Muscle of leg (tissue), 11 donors: ENCODE results near the gene TBX1. TPM values are rescaled to one million over a fixed set of nuclear protein-coding genes. Genes with fewer than 3 reads are reported as not detected.
"Not testable (repeated sequence)": the region's sequence is repeated elsewhere in the genome, so short reads cannot be mapped to it uniquely, and the experiment has no call there.

Experiments used
- DNase-seq: peaks from one replicate; pipeline ENCODE4 v3.0.0; 2013
- H3K27ac ChIP-seq: one replicate; pipeline ENCODE4 v1.5.1; 2013; ENCODE audit warnings: mild to moderate bottlenecking, low read length, control low read depth
- H3K27me3 ChIP-seq: one replicate; pipeline ENCODE4 v1.6.1; 2013; ENCODE audit warnings: low read length; ENCODE audit not compliant: control insufficient read depth, insufficient read depth
- H3K36me3 ChIP-seq: one replicate; pipeline ENCODE4 v1.6.1; 2013; ENCODE audit warnings: low read length; ENCODE audit not compliant: control insufficient read depth, insufficient read depth
- H3K4me1 ChIP-seq: one replicate; pipeline ENCODE4 v1.6.1; 2013; ENCODE audit warnings: low read length; ENCODE audit not compliant: control insufficient read depth, insufficient read depth
- H3K4me3 ChIP-seq: one replicate; pipeline ENCODE4 v1.5.1; 2013; ENCODE audit warnings: low read length, control low read depth
- H3K9me3 ChIP-seq: replicated peaks from 2 replicates; pipeline ENCODE4 v1.6.1; 2013; ENCODE audit warnings: low read depth, low read length; ENCODE audit not compliant: control insufficient read depth
- WGBS: methylation state at CpG from one replicate; pipeline ENCODE4 v1.1.5; 2013; ENCODE audit warnings: missing lambda C conversion rate; ENCODE audit not compliant: insufficient coverage; 5-methylcytosine and 5-hydroxymethylcytosine counted together
- polyA plus RNA-seq, 8 donors: library from polyadenylated mRNA; unstranded; fragments of 120-200 nt; gene quantifications; one replicate each; pipeline versions ENCODE4 v1.2.1 to v1.2.3, GENCODE V29; 2013; ENCODE audit warnings: inconsistent platforms in 1 of 8, low replicate concordance in 1 of 8; ENCODE audit not compliant: insufficient read length in 8 of 8, insufficient read depth in 1 of 8
- total RNA-seq: library from RNA; stranded (reverse); fragments of 120-200 nt; gene quantifications from one replicate; pipeline ENCODE4 v1.2.4, GENCODE V29; 2013

TBX1 gene
- total and polyA plus RNA-seq, 9 donors: 7.2 to 50.3 (median 11.9) TPM

GRCh38 chr22:19786264-19786585 lies 25.6 kb downstream of the TBX1 start:
- H3K4me3 ChIP-seq: no peak overlapping the region
- H3K27ac ChIP-seq: no peak overlapping the region
- no peak for DNase-seq
- WGBS: 85% methylated on average over 6 of the region's 6 CpGs
- H3K27me3 ChIP-seq: peaks cover 5% of the 10 kb centered on the region
- no peaks in the 10 kb centered on the region for H3K36me3 ChIP-seq
- no peaks in the 10 kb centered on the region for H3K4me1 ChIP-seq
- peaks cover 2% of the 10 kb centered on the region for H3K9me3 ChIP-seq

- WGBS: 81% methylated on average over 28 of the region's 28 CpGs
- no peak for DNase-seq
- no peak overlapping the region for H3K4me3 ChIP-seq
These were observed 26.6 kb downstream of the TBX1 start for GRCh38 chr22:19786959-19787848.

GRCh38 chr22:19787849-19788141 lies 27.2 kb downstream of the TBX1 start:
- 85% methylated on average over 7 of the region's 9 CpGs for WGBS
- Histone ChIP-seq H3K36me3 (no peaks in the 10 kb centered on the region), H3K27ac (no peak overlapping the region), H3K27me3 (peaks cover 5% of the 10 kb centered on the region), H3K4me3 (no peak overlapping the region), H3K9me3 (peaks cover 10% of the 10 kb centered on the region), H3K4me1 (no peaks in the 10 kb centered on the region)
- DNase-seq: no peak

More at GRCh38 chr22:19786959-19787848, 26.6 kb downstream of the TBX1 start:
- H3K27me3 ChIP-seq: peaks cover 5% of the 10 kb centered on the region
- no peak overlapping the region for H3K27ac ChIP-seq
- H3K36me3 ChIP-seq: no peaks in the 10 kb centered on the region
- H3K4me1 ChIP-seq: no peaks in the 10 kb centered on the region
- H3K9me3 ChIP-seq: peaks cover 10% of the 10 kb centered on the region

- WGBS: 91% methylated on average over 30 of the region's 34 CpGs
- DNase-seq: no peak
- no peaks in the 10 kb centered on the region for H3K4me1 ChIP-seq
- H3K4me3 ChIP-seq: no peak overlapping the region
- H3K9me3 ChIP-seq: peaks cover 14% of the 10 kb centered on the region
- H3K27me3 ChIP-seq: no peaks in the 10 kb centered on the region
- H3K36me3 ChIP-seq: no peaks in the 10 kb centered on the region
- no peak overlapping the region for H3K27ac ChIP-seq
These were observed 28.2 kb downstream of the TBX1 start for GRCh38 chr22:19788661-19789225.

- H3K27me3 ChIP-seq: no peaks in the 10 kb centered on the region
- H3K27ac ChIP-seq: no peak overlapping the region
- H3K9me3 ChIP-seq: peaks cover 14% of the 10 kb centered on the region
- WGBS: 88% methylated on average over 15 of the region's 16 CpGs
- no peaks in the 10 kb centered on the region for H3K4me1 ChIP-seq
- no peak overlapping the region for H3K4me3 ChIP-seq
- H3K36me3 ChIP-seq: no peaks in the 10 kb centered on the region
- no peak for DNase-seq
These were observed 28.8 kb downstream of the TBX1 start for GRCh38 chr22:19789406-19789805.

GRCh38 chr22:19789828-19790227 lies 29.2 kb downstream of the TBX1 start:
- Histone ChIP-seq H3K4me1 (no peaks in the 10 kb centered on the region), H3K36me3 (no peaks in the 10 kb centered on the region), H3K27ac (no peak overlapping the region), H3K9me3 (peaks cover 14% of the 10 kb centered on the region), H3K4me3 (no peak overlapping the region), H3K27me3 (no peaks in the 10 kb centered on the region)
- DNase-seq: no peak
- 100% methylated on average over 1 of the region's 6 CpGs for WGBS

GRCh38 chr22:19791243-19791642 lies 30.7 kb downstream of the TBX1 start:
- Histone ChIP-seq H3K36me3 (no peaks in the 10 kb centered on the region), H3K9me3 (peaks cover 14% of the 10 kb centered on the region), H3K27ac (no peak overlapping the region), H3K4me1 (peaks cover 3% of the 10 kb centered on the region), H3K27me3 (no peaks in the 10 kb centered on the region), H3K4me3 (no peak overlapping the region)
- no peak for DNase-seq

GRCh38 chr22:19791894-19792293 lies 31.3 kb downstream of the TBX1 start:
- DNase-seq: no peak
- H3K27me3 ChIP-seq: no peaks in the 10 kb centered on the region
- H3K27ac ChIP-seq: no peak overlapping the region
- no peaks in the 10 kb centered on the region for H3K36me3 ChIP-seq
- H3K4me3 ChIP-seq: no peak overlapping the region
- peaks cover 14% of the 10 kb centered on the region for H3K9me3 ChIP-seq
- peaks cover 3% of the 10 kb centered on the region for H3K4me1 ChIP-seq

- DNase-seq: not testable (repeated sequence)
These were observed 31.9 kb downstream of the TBX1 start for GRCh38 chr22:19792383-19792896.

GRCh38 chr22:19793161-19793560 lies 32.6 kb downstream of the TBX1 start:
- Histone ChIP-seq H3K27me3 (no peaks in the 10 kb centered on the region), H3K36me3 (no peaks in the 10 kb centered on the region), H3K27ac (no peak overlapping the region), H3K4me1 (peaks cover 7% of the 10 kb centered on the region), H3K9me3 (peaks cover 14% of the 10 kb centered on the region), H3K4me3 (no peak overlapping the region)
- no peak for DNase-seq
- 67% methylated on average over 1 of the region's 2 CpGs for whole genome bisulfite sequencing

More at GRCh38 chr22:19792383-19792896, 31.9 kb downstream of the TBX1 start:
- not testable (repeated sequence) for H3K27me3 ChIP-seq, H3K4me1 ChIP-seq, H3K27ac ChIP-seq, H3K4me3 ChIP-seq, H3K36me3 ChIP-seq
- peaks cover 14% of the 10 kb centered on the region for H3K9me3 ChIP-seq
- 92% methylated on average over 9 of the region's 13 CpGs for whole genome bisulfite sequencing
